MM.1S (cell line): ENCODE measurements around the gene PHETA1.

ENCODE experiments used
- CTCF ChIP-seq: fragments of 300-600 bp; sonication (generic); IDR thresholded peaks from 2 replicates; pipeline ENCODE4 v1.5.1; 2016; ENCODE audit warnings: antibody characterized with exemption, low read length, mixed read lengths
- EZH2 ChIP-seq: fragments of 300-600 bp; sonication (generic); optimal IDR thresholded peaks from 2 replicates; pipeline ENCODE3; 2017; ENCODE audit warnings: low read depth, mild to moderate bottlenecking, antibody characterized with exemption, low read length, mixed read lengths
- EZH2phosphoT487 ChIP-seq: fragments of 300-600 bp; sonication (generic); IDR thresholded peaks from 2 replicates; pipeline ENCODE4 v1.6.1; 2018; ENCODE audit warnings: antibody characterized with exemption, low read length

- TF ChIP-seq CTCF (no peak), EZH2phosphoT487 (no peak), EZH2 (no peak)
Measured at GRCh38 chr12:111379942-111380554, 11.2 kb upstream of the PHETA1 start.
